Subcutaneous adipose tissue (tissue), 4 donors: ENCODE data around the gene TRIOBP. TPM values are rescaled to one million over a fixed set of nuclear protein-coding genes. Genes with fewer than 3 reads are reported as not detected.

Experiments used
- total RNA-seq, 4 donors: library from RNA; depleted of rRNA; stranded (reverse); fragments of >200 nt; gene quantifications; one replicate each; pipeline ENCODE4 v1.1.0, GENCODE V29; 2016
- TF ChIP-seq, protein P1 (sequence below): fragments of 450-650 bp; IDR thresholded peaks from one replicate; pipeline ENCODE4 v1.5.1; 2016; ENCODE audit warnings: low read depth, mild to moderate bottlenecking, control low read depth, antibody characterized with exemption, moderate library complexity

The TRIOBP gene
- total RNA-seq, 4 donors from 2014 or later: 46.6 to 160 (median 77.6) TPM

DNA sequence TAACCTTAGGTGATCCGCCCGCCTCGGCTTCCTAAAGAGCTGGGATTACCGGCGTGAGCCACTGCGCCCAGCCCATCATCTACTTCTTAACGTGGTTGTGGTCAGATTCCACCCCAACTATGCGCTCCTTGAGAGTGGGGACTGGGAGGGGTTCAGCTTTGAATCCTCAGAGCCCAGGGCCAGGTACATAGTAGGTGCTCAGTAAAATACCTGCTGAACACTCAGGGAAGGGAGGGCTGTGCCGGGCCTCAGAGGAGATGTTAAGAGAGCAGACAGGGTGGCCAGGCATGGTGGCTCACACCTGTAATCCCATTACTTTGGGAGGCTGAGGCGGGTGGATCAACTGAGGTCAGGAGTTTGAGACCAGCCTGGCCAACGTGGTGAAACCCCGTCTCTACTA lies 22.6 kb upstream of the TRIOBP start:
- TF ChIP-seq, protein P1, sequence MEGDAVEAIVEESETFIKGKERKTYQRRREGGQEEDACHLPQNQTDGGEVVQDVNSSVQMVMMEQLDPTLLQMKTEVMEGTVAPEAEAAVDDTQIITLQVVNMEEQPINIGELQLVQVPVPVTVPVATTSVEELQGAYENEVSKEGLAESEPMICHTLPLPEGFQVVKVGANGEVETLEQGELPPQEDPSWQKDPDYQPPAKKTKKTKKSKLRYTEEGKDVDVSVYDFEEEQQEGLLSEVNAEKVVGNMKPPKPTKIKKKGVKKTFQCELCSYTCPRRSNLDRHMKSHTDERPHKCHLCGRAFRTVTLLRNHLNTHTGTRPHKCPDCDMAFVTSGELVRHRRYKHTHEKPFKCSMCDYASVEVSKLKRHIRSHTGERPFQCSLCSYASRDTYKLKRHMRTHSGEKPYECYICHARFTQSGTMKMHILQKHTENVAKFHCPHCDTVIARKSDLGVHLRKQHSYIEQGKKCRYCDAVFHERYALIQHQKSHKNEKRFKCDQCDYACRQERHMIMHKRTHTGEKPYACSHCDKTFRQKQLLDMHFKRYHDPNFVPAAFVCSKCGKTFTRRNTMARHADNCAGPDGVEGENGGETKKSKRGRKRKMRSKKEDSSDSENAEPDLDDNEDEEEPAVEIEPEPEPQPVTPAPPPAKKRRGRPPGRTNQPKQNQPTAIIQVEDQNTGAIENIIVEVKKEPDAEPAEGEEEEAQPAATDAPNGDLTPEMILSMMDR: no peak

DNA sequence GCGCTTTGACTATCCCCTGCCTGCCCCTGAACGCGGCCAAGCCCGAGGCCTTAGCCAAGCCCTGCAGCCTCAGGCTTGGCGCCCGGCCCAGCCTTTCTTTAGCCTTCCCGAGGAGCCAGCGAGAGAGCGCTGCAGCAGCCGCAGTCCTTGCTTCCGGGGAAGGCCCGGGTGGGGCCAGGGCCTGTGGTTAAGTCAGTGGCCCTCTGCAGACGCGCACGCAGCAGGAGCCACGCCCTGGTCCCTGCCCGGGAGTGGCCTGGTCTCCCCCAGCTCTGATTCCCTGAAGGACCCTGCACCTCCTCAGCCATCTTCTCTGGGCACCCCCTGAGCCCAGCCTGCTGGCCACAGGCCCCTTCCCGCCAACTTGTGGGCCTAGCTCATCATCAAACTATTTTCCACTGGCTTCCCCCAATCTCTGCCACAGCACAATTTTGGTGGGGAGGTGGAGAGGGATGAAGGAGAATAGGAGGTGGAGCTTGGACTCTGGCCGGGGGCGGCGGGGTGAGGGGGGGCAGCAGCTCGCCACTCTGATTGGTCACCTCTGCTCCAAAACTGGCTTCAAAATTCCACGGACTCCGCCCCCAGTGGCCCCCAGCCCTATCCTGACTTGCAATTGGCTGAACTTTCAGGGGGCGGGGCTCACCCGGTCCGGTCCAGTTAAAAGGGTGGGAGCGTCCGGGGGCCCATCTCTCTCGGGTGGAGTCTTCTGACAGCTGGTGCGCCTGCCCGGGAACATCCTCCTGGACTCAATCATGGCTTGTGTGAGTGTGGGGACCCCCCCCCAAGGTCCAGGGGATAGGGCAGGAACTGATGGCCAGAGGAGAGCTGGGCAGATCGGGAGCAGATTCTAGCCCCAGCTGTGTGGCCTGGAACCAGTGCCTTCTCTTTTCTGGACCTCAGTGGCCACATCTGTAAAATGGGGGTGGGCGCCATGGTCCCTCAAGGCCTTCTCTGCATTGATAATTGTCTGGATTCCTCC lies 21.6 kb upstream of the TRIOBP start, which contains the start of gene LGALS1:
LGALS1 (plus strand) TSS at position 686 of the 979 bp plus-strand sequence; CDS start at position 753, 67 bp downstream.
- TF ChIP-seq, protein P1: no peak

DNA sequence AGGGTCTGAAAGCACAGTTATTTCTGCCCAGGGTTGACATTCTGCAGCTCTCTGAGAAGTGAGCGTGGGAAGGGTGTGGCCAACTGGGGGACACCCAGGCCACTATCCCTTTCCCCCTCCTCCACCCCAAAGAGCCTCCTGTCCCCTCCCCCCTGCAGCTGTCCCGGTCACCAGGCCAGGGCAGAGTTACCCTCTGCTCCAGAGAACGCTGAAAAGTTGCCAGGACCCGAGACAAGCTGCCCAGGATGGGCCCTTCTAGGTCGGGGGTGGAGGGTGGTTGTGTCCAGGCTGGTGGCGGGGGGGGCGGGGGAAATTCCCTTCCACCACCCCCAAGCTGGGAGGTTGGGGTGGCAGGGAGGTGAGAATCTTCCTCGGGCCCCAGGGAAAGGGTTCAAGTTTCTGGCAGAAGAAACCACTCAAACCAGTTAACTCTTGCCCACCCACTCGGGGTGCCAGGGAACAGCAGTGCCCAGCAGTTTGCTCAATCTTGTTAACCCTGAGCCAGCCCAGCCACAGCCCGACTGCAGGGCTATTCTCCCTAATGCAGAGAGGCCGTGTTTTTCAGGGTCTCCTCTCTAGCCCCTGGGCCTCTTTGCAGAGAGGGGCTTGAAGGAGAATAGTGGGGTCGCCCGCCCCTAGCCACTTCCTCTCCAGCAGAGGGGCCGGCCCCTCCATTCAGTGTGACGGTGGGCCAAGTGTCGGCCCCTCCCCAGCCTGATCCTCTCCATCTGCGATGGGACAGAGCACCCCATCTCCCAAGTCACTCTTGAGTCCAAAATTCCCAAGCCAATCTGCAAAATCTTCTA lies 20.7 kb upstream of the TRIOBP start:
- TF ChIP-seq, protein P1: no peak

DNA sequence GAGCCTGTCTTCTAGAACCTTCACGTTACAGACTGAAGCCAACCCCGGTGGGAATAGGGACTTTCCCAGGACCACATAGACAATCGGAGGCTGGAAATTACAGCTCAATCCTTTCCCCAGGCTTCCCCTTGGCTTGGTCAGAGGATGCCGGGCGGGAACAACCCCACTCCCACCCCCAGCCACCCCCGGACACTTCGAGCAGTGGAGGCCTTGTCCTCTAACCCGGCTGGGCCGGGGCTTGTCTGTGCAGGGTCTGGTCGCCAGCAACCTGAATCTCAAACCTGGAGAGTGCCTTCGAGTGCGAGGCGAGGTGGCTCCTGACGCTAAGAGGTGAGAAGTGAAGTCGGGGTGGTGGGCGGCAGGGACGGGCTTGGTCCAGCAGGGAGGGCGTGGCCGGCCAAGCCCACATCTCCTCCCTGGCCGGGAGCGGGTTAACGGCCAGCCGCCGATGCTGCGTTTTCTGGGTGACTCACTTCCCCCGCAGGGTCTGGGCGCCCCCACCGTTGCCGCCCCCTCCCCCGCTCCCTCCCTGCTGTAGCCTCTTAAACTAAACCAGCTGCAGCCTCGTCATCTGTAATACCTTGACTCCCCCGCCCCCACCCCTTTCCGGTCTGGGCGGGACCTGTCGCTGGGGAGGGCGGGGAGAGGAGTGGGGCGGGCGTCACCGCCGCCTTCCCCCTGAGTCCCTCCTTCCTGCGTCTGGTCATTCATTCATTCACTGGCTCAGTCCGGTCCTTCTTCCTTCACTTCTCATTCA lies 19.9 kb upstream of the TRIOBP start:
- TF ChIP-seq, protein P1: no peak

DNA sequence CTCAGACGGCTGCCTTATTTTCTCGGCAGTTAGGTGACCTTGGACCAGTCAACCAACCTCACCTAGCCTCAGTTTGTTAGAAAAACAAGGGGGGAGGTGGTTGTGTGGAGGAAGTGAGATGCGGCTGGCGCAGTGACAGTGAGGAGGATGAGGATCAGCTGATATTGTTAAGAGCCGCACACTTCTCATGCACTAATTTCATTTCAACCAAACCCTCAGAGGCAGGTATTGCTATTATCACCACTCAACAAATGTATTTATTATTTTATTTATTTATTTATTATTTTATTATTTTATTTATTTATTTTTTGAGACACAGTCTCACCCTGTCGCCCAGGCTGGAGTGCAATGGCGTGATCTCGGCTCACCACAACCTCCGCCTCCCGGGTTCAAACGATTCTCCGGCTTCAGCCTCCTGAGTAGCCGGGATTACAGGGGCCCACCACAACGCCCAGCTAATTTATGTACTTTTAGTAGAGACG lies 19.3 kb upstream of the TRIOBP start:
- TF ChIP-seq, protein P1: no peak

DNA sequence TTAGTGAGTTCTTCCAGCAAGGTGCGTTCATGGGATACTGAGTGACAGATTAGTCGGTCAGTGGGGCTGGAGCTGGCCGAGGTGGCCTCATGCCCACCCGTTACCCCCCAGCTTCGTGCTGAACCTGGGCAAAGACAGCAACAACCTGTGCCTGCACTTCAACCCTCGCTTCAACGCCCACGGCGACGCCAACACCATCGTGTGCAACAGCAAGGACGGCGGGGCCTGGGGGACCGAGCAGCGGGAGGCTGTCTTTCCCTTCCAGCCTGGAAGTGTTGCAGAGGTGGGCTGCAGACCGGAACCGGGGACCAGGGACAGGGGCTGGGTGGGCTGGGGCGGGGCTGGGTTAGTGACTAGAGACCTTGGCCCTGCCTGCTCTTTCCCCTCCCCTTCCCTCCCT lies 18.5 kb upstream of the TRIOBP start:
- TF ChIP-seq, protein P1: no peak
